Measurements from ENCODE around the gene ELAC2.

- TF ChIP-seq CTCF (conservative IDR thresholded peaks at IDR 0.05 in 1 of 2, IDR thresholded peaks at IDR 0.05 in 1 of 2; ENCODE audit: low read depth in 1 of 2, low read length in 2 of 2), result no peak
- no peak for TF ChIP-seq EZH2 (IDR thresholded peaks at IDR 0.05; ENCODE audit: low read length, missing control alignments)
Measured at GRCh38 chr17:12953156-12953555, 64.7 kb downstream of the ELAC2 start.

Measured in fibroblast of lung (primary cell).